Parathyroid adenoma (tissue), 2 donors: ENCODE data around the gene BCR.

Experiments used
- H2AFZ ChIP-seq: fragments of 300-600 bp; sonication (generic); one replicate; pipeline ENCODE4 v1.7.0; 2017; ENCODE audit warnings: antibody characterized with exemption, mild to moderate bottlenecking
- H3K27ac ChIP-seq: fragments of 300-600 bp; sonication (generic); one replicate; pipeline ENCODE4 v1.7.0; 2017
- H3K27me3 ChIP-seq: fragments of 300-600 bp; sonication (generic); one replicate; pipeline ENCODE4 v1.7.0; 2017; ENCODE audit warnings: low read length; ENCODE audit not compliant: control insufficient read depth, insufficient read depth
- H3K36me3 ChIP-seq: fragments of 300-600 bp; sonication (generic); one replicate; pipeline ENCODE4 v1.7.0; 2017; ENCODE audit warnings: low read length; ENCODE audit not compliant: control insufficient read depth, insufficient read depth
- H3K4me1 ChIP-seq: fragments of 300-600 bp; sonication (generic); one replicate; pipeline ENCODE4 v1.7.0; 2017; ENCODE audit warnings: control low read depth
- H3K4me2 ChIP-seq: fragments of 300-600 bp; sonication (generic); one replicate; pipeline ENCODE4 v1.7.0; 2017; ENCODE audit warnings: low read length
- H3K4me3 ChIP-seq: fragments of 300-600 bp; sonication (generic); one replicate; pipeline ENCODE4 v1.7.0; 2017; ENCODE audit warnings: low read depth, low read length
- H3K79me2 ChIP-seq: fragments of 300-600 bp; sonication (generic); one replicate; pipeline ENCODE4 v1.7.0; 2017; ENCODE audit warnings: control low read depth
- H3K9ac ChIP-seq: fragments of 300-600 bp; sonication (generic); one replicate; pipeline ENCODE4 v1.7.0; 2017; ENCODE audit warnings: mild to moderate bottlenecking
- H3K9me3 ChIP-seq: fragments of 300-600 bp; sonication (generic); one replicate; pipeline ENCODE4 v1.7.0; 2017; ENCODE audit warnings: low read length; ENCODE audit not compliant: control insufficient read depth
- CTCF ChIP-seq: fragments of 300-600 bp; sonication (generic); IDR thresholded peaks from one replicate; pipeline ENCODE4 v1.7.0; 2017; ENCODE audit warnings: antibody characterized with exemption, mild to moderate bottlenecking
- donor health status: primary hyperparathyroidism.

Gene BCR

GRCh38 chr22:23243859-23244689 is 63.8 kb downstream of the BCR start:
- Histone ChIP-seq H3K4me3 (no peak overlapping the region), H3K27ac (no peak overlapping the region), H2AFZ (no peak overlapping the region), H3K27me3 (no peaks in the 10 kb centered on the region), H3K36me3 (no peaks in the 10 kb centered on the region), H3K9ac (no peak overlapping the region), H3K4me2 (no peak overlapping the region), H3K79me2 (peaks cover 8% of the 10 kb centered on the region), H3K4me1 (peaks cover 2% of the 10 kb centered on the region), H3K9me3 (no peaks in the 10 kb centered on the region)
- no peak for TF ChIP-seq CTCF

- Histone ChIP-seq H3K4me2 (no peak overlapping the region), H3K79me2 (peaks cover 8% of the 10 kb centered on the region), H2AFZ (no peak overlapping the region), H3K27me3 (no peaks in the 10 kb centered on the region), H3K9ac (no peak overlapping the region), H3K4me1 (peaks cover 2% of the 10 kb centered on the region), H3K27ac (no peak overlapping the region), H3K4me3 (no peak overlapping the region), H3K9me3 (no peaks in the 10 kb centered on the region), H3K36me3 (no peaks in the 10 kb centered on the region)
- no peak for TF ChIP-seq CTCF
These were observed 64.4 kb downstream of the BCR start for GRCh38 chr22:23244690-23245044.

GRCh38 chr22:23245045-23245798 is 64.9 kb downstream of the BCR start:
- Histone ChIP-seq H2AFZ (no peak overlapping the region), H3K4me1 (peaks cover 2% of the 10 kb centered on the region), H3K27me3 (no peaks in the 10 kb centered on the region), H3K79me2 (peaks cover 8% of the 10 kb centered on the region), H3K36me3 (no peaks in the 10 kb centered on the region), H3K9me3 (no peaks in the 10 kb centered on the region), H3K9ac (no peak overlapping the region), H3K4me3 (no peak overlapping the region), H3K4me2 (no peak overlapping the region), H3K27ac (no peak overlapping the region)
- no peak for TF ChIP-seq CTCF

- H3K79me2 ChIP-seq, result peaks cover 10% of the 10 kb centered on the region
- H3K9ac ChIP-seq, result no peak overlapping the region
- H3K4me1 ChIP-seq, result peaks cover 2% of the 10 kb centered on the region
- H3K36me3 ChIP-seq, result no peaks in the 10 kb centered on the region
- no peak overlapping the region for H2AFZ ChIP-seq
- no peak overlapping the region for H3K4me3 ChIP-seq
- TF ChIP-seq CTCF, result no peak
- no peak overlapping the region for H3K4me2 ChIP-seq
- no peaks in the 10 kb centered on the region for H3K9me3 ChIP-seq
- H3K27me3 ChIP-seq, result no peaks in the 10 kb centered on the region
- H3K27ac ChIP-seq, result no peak overlapping the region
These were observed 65.5 kb downstream of the BCR start for GRCh38 chr22:23245799-23246136.
